Measurements from ENCODE around the gene ARHGEF6.

DNA sequence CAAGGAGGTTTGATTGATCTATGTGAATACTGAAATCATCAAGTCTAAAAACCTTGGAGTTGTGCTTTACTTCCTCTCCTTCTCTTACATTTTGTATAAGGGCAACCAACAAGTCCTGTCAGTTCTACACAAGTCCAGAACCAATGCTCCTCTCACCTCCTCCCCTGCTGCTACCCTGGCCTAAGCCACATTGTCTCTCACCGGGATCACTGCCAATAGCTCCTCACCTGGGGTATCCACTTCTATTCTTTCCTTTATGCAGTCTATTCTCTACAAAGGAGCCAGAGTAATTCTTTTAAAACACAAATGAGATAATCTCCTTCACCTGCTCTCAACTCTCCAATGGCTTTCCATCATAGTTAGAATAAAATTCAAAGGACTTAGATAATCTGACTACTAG lies 13.3 kb upstream of the ARHGEF6 start:
- TF ChIP-seq, protein P1, sequence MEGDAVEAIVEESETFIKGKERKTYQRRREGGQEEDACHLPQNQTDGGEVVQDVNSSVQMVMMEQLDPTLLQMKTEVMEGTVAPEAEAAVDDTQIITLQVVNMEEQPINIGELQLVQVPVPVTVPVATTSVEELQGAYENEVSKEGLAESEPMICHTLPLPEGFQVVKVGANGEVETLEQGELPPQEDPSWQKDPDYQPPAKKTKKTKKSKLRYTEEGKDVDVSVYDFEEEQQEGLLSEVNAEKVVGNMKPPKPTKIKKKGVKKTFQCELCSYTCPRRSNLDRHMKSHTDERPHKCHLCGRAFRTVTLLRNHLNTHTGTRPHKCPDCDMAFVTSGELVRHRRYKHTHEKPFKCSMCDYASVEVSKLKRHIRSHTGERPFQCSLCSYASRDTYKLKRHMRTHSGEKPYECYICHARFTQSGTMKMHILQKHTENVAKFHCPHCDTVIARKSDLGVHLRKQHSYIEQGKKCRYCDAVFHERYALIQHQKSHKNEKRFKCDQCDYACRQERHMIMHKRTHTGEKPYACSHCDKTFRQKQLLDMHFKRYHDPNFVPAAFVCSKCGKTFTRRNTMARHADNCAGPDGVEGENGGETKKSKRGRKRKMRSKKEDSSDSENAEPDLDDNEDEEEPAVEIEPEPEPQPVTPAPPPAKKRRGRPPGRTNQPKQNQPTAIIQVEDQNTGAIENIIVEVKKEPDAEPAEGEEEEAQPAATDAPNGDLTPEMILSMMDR (IDR thresholded peaks at IDR 0.05) = no peak
- no peak for TF ChIP-seq POLR2A (IDR thresholded peaks at IDR 0.05)

Data from Peyer's patch (tissue), 4 donors.